IPS-18c (cell line): Measurements from ENCODE around the gene WDFY4.

Source experiments
- H3K4me3 ChIP-seq: 2 replicates; pipeline ENCODE4 v1.7.0; 2013; ENCODE audit warnings: low read depth, mild to moderate bottlenecking, low read length, moderate library complexity; ENCODE audit not compliant: insufficient read depth
- H3K9me3 ChIP-seq: one replicate; pipeline ENCODE4 v1.6.1; 2013; ENCODE audit warnings: mild to moderate bottlenecking, low read length, moderate library complexity; ENCODE audit not compliant: control insufficient read depth, insufficient read depth

The WDFY4 gene

GRCh38 chr10:48725708-48726107 lies 41.0 kb downstream of the WDFY4 start:
- Histone ChIP-seq H3K9me3 (no peaks in the 10 kb centered on the region), H3K4me3 (no peak overlapping the region)

DNA sequence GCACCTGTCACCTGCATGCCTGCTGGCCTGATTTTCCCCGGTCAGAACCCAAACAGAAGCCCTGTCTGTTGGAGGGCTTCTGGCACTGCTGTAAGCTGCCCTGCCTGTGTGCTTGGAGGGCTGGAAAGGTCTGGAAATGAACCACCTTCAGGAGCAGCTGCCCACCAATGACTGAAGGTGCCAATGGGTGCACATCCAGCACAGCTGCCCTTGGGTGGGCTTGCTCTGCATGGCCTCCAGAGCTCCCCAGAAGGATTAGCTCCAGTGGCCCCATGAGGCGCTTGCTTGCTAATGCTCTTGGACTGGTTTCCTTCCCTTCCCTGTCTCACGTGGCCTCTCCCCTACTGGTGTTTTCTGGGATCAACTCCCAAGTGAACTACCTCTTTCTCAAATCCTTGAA lies 43.2 kb downstream of the WDFY4 start:
- Histone ChIP-seq H3K9me3 (no peaks in the 10 kb centered on the region), H3K4me3 (no peak overlapping the region)

- H3K9me3 ChIP-seq: no peaks in the 10 kb centered on the region
- H3K4me3 ChIP-seq: no peak overlapping the region
These were observed 44.5 kb downstream of the WDFY4 start for GRCh38 chr10:48729222-48729621.

GRCh38 chr10:48729941-48730457 lies 45.3 kb downstream of the WDFY4 start:
- Histone ChIP-seq H3K9me3 (no peaks in the 10 kb centered on the region), H3K4me3 (no peak overlapping the region)

- Histone ChIP-seq H3K9me3 (no peaks in the 10 kb centered on the region), H3K4me3 (no peak overlapping the region)
These were observed 46.5 kb downstream of the WDFY4 start for GRCh38 chr10:48731141-48731540.

GRCh38 chr10:48731654-48732053 lies 47.0 kb downstream of the WDFY4 start:
- Histone ChIP-seq H3K9me3 (no peaks in the 10 kb centered on the region), H3K4me3 (no peak overlapping the region)

- Histone ChIP-seq H3K4me3 (no peak overlapping the region), H3K9me3 (no peaks in the 10 kb centered on the region)
These were observed 48.7 kb downstream of the WDFY4 start for GRCh38 chr10:48733329-48733728.

GRCh38 chr10:48735836-48736390 lies 51.2 kb downstream of the WDFY4 start:
- no peaks in the 10 kb centered on the region for H3K9me3 ChIP-seq

GRCh38 chr10:48736596-48736995 lies 51.9 kb downstream of the WDFY4 start:
- no peak overlapping the region for H3K4me3 ChIP-seq
- no peaks in the 10 kb centered on the region for H3K9me3 ChIP-seq

More at GRCh38 chr10:48735836-48736390, 51.2 kb downstream of the WDFY4 start:
- H3K4me3 ChIP-seq: no peak overlapping the region

- Histone ChIP-seq H3K9me3 (no peaks in the 10 kb centered on the region), H3K4me3 (no peak overlapping the region)
These were observed 53.2 kb downstream of the WDFY4 start for GRCh38 chr10:48737886-48738285.

DNA sequence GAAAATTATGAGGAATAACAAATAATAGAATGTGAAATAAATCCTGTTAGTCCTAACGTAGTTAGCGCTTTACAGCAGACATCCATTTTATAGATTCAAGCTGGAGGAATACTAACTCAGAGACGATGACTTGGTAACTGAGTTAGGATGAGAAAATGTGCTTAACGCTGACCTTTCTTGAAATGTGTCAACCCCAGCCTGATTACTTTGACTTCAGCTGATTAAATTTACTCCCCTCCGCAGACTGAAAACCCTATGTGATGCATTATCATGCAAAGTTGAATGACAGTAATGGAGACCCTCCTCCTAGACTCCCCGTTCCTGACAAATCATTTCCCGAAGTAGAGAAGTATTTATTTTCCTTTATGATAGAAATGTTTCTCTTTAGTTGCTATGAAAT lies 54.5 kb downstream of the WDFY4 start:
- H3K9me3 ChIP-seq: no peaks in the 10 kb centered on the region
- no peak overlapping the region for H3K4me3 ChIP-seq

GRCh38 chr10:48740015-48740707 lies 55.5 kb downstream of the WDFY4 start:
- no peaks in the 10 kb centered on the region for H3K9me3 ChIP-seq
- no peak overlapping the region for H3K4me3 ChIP-seq

DNA sequence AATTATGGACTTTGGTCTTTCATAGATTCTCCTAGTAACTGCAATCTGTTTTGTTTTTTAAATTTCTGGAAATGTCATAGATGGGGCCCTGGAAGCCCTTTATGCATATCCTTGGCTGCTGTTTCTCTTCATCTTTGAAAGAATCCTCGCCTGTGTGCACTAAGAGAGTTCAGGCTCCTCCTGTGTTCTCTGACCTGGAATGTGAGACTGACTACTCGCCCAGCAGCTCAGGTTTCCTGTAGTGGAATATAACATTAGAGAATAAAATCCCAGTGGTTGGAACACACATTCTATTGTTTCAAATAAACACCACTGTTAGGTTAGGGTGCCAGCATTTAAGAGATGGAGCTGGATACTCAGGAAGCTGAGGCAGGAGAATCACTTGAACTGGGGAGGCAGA lies 56.3 kb downstream of the WDFY4 start:
- H3K9me3 ChIP-seq: no peaks in the 10 kb centered on the region
- H3K4me3 ChIP-seq: no peak overlapping the region

GRCh38 chr10:48742891-48743860 lies 58.5 kb downstream of the WDFY4 start:
- Histone ChIP-seq H3K9me3 (no peaks in the 10 kb centered on the region), H3K4me3 (no peak overlapping the region)

DNA sequence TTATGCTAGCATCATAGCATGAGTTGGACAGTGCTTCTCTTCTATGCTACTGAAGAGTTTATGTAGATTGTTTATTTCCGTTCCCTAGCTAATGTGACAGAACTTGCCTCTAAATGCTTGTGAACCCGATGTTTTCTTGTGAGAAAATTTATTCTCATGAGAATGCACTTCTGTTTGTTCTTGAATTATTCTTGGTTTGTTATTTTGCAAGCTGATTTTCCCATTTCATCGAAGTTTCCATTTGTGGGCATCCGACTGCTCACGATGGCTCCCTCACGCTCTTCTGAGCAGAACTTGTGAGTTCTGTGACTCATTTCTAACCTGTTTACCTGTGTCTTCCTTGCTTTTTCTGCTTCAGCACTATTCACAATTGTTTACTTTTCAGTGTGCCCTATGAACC lies 59.9 kb downstream of the WDFY4 start:
- Histone ChIP-seq H3K9me3 (no peaks in the 10 kb centered on the region), H3K4me3 (no peak overlapping the region)

DNA sequence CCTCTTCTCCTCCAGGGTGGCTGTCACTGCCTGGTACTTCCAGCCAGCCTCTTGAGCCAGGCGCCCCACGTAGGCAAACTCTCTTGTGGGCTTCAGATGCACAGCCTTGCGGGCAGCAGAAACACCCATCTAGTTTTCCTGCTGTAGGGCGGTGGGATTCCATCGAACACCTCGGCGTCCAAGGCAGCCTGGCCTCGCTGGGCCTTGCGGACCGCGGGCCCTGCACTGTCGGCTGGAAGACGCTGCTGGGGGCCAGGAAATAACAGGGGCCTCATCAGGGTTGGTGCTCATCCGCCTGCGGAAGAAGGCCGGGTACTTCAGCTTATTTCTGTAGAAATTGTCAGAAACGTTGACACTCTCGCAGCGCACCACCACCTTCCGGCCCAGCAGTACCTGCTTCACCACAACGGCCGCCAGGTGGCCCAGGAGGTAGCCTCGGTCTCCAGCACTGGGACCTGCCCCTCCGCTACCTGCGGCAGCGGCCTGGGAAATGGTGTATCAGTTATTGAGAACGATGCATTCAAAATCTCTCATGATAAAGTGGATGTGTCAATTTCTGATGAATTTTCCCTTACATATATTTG lies 61.1 kb downstream of the WDFY4 start:
- Histone ChIP-seq H3K4me3 (no peak overlapping the region), H3K9me3 (no peaks in the 10 kb centered on the region)

GRCh38 chr10:48748573-48748972 lies 63.9 kb downstream of the WDFY4 start:
- Histone ChIP-seq H3K9me3 (no peaks in the 10 kb centered on the region), H3K4me3 (no peak overlapping the region)
